Myocyte (in vitro differentiated cells): Measurements from ENCODE around the gene NSUN2. TPM values are rescaled to one million over a fixed set of nuclear protein-coding genes. Genes with fewer than 3 reads are reported as not detected.
A peak's percentile ranks its signal among the peaks of the same experiment; 100 is the strongest.

ENCODE experiments used
- DNase-seq: peaks from one replicate; pipeline ENCODE4 v3.0.0-alpha.2; 2012; ENCODE audit warnings: low read depth
- total RNA-seq: library from RNA; depleted of rRNA; stranded (reverse); fragments of >200 nt; gene quantifications from 2 replicates; pipeline ENCODE4 v1.2.3, GENCODE V29; 2014

Gene NSUN2
- total RNA-seq, 1 donor from 2014 or later: 41.8 TPM

- DNase-seq: no peak
Measured at GRCh38 chr5:6567068-6567467, 65.8 kb downstream of the NSUN2 start.

- DNase-seq: no peak
Measured at GRCh38 chr5:6565492-6565891, 67.4 kb downstream of the NSUN2 start.

GRCh38 chr5:6557807-6558575, 74.9 kb downstream of the NSUN2 start:
- DNase-seq: no peak

- no peak for DNase-seq
Measured at GRCh38 chr5:6556802-6557102, 76.1 kb downstream of the NSUN2 start.

- no peak for DNase-seq
Measured at GRCh38 chr5:6556089-6556801, 76.6 kb downstream of the NSUN2 start.

- DNase-seq: no peak
Measured at GRCh38 chr5:6554812-6555211, 78.0 kb downstream of the NSUN2 start.

- DNase-seq: no peak
Measured at GRCh38 chr5:6553972-6554371, 78.9 kb downstream of the NSUN2 start.

- DNase-seq: no peak
Measured at GRCh38 chr5:6552612-6553011, 80.2 kb downstream of the NSUN2 start.

- DNase-seq: no peak
Measured at GRCh38 chr5:6551955-6552313, 80.9 kb downstream of the NSUN2 start.

GRCh38 chr5:6551287-6551954, 81.4 kb downstream of the NSUN2 start:
- DNase-seq: peak; percentile 89

GRCh38 chr5:6550628-6551027, 82.2 kb downstream of the NSUN2 start:
- DNase-seq: no peak

Other genes starting within 250 kb of the NSUN2 start
- 0.08 TPM in 1 of 2 replicates, not detected in the other for gene UBE2QL1, start 184.2 kb downstream of the NSUN2 start, total RNA-seq
- 18.7 and 20.4 TPM in 2 replicates for gene SRD5A1, start 396 bp upstream of the NSUN2 start, total RNA-seq
- gene TENT4A, start 80.4 kb upstream of the NSUN2 start, total RNA-seq: 6.7 and 11.1 TPM in 2 replicates